Mucosa of descending colon (tissue), 3 donors: Measurements from ENCODE around the gene TMEM38B. TPM values are rescaled to one million over a fixed set of nuclear protein-coding genes. Genes with fewer than 3 reads are reported as not detected.

Source experiments
- ATAC-seq: fragments of 200-7000 bp; cut with Tn5 transposase; one replicate; pipeline ENCODE4 v1.9.1; 2020; ENCODE audit warnings: mild to moderate bottlenecking, moderate library complexity
- DNase-seq, 3 donors: peaks; one replicate each; pipeline ENCODE4 v3.0.0-alpha.2; 2020
- H3K36me3 ChIP-seq: fragments of 200-600 bp; one replicate; pipeline ENCODE4 v1.8.0; 2021; ENCODE audit warnings: low read depth, mild to moderate bottlenecking
- H3K4me1 ChIP-seq: fragments of 200-600 bp; one replicate; pipeline ENCODE4 v1.8.0; 2021; ENCODE audit warnings: low read depth, mild to moderate bottlenecking
- H3K4me3 ChIP-seq: fragments of 200-600 bp; one replicate; pipeline ENCODE4 v1.8.0; 2021; ENCODE audit warnings: mild to moderate bottlenecking
- H3K9me3 ChIP-seq: fragments of 200-600 bp; one replicate; pipeline ENCODE4 v1.8.0; 2021; ENCODE audit warnings: mild to moderate bottlenecking
- intact Hi-C, 2 donors: fragments of 100-400 bp; cut with DNase I in 1 of 2; cut with micrococcal nuclease in 1 of 2; formaldehyde crosslinking; loops; one replicate each; pipeline versions ENCODE4 v1.11.0 to v1.11.1; 2022; cut with DNase I, micrococcal nuclease
- total RNA-seq, 3 donors: library from RNA; stranded (reverse); fragmentation: NEBNext Ultra II Directional in 2 of 3; extraction: Animal tissue kit (Norgen Biotek cat#: 25700) in 2 of 3; gene quantifications; one replicate each; pipeline versions ENCODE4 v1.2.1 to v1.2.4, GENCODE V29; 2021 to 2023
- TF ChIP-seq, protein P1 (sequence below): fragments of 200-600 bp; IDR thresholded peaks from one replicate; pipeline ENCODE4 v1.8.0; 2022; ENCODE audit warnings: antibody characterized with exemption, mild to moderate bottlenecking
- donor health status: DM: no; HTN: no; CAD: no; lungs with moderate emphysema.
- donor health status: DM: no; HTN: no; CAD: no.
- donor health status: DM: no; HTN: yes; CAD: no.

TMEM38B gene
- total RNA-seq, 3 donors from 2014 or later: 19.3 to 36.8 (median 19.3) TPM

DNA sequence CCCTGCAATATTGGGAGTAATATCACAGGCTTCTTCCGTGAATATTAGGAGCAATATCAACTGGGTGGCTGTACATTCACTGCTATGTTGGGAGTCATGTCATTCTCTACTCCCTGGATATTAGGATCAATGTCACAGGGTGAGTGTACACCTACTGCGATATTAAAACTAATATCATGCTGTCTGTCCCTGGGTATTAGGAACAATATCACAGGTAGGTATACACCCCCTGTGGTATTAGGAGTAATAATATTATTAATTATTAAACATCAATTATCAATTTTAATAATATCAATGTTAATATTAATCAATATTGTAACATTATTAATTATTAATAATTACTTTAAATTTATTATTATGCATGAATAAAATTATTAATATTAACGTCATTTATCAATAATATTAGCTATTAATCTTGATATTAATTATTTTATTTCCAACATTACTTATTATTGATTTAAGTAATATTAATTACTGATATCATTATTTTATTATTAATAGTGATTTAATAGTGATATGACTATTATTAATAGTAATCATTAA lies 121.9 kb downstream of the TMEM38B start:
- H3K9me3 ChIP-seq: peaks cover 3% of the 10 kb centered on the region
- H3K4me3 ChIP-seq: no peak overlapping the region
- TF ChIP-seq, protein P1, sequence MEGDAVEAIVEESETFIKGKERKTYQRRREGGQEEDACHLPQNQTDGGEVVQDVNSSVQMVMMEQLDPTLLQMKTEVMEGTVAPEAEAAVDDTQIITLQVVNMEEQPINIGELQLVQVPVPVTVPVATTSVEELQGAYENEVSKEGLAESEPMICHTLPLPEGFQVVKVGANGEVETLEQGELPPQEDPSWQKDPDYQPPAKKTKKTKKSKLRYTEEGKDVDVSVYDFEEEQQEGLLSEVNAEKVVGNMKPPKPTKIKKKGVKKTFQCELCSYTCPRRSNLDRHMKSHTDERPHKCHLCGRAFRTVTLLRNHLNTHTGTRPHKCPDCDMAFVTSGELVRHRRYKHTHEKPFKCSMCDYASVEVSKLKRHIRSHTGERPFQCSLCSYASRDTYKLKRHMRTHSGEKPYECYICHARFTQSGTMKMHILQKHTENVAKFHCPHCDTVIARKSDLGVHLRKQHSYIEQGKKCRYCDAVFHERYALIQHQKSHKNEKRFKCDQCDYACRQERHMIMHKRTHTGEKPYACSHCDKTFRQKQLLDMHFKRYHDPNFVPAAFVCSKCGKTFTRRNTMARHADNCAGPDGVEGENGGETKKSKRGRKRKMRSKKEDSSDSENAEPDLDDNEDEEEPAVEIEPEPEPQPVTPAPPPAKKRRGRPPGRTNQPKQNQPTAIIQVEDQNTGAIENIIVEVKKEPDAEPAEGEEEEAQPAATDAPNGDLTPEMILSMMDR: no peak
- DNase-seq: no peak
- H3K4me1 ChIP-seq: no peaks in the 10 kb centered on the region
- ATAC-seq: no peak
- H3K36me3 ChIP-seq: no peaks in the 10 kb centered on the region
- intact Hi-C loops: no loop called here

- H3K36me3 ChIP-seq: no peaks in the 10 kb centered on the region
- no peaks in the 10 kb centered on the region for H3K9me3 ChIP-seq
- DNase-seq: no peak
- no peaks in the 10 kb centered on the region for H3K4me1 ChIP-seq
- TF ChIP-seq, protein P1: no peak
- H3K4me3 ChIP-seq: no peak overlapping the region
- no peak for ATAC-seq
- intact Hi-C loops: no loop called here
These were observed 122.6 kb downstream of the TMEM38B start for GRCh38 chr9:105816981-105817380.

- ATAC-seq (no peak), DNase-seq (no peak)
- no peaks in the 10 kb centered on the region for H3K9me3 ChIP-seq
- no peaks in the 10 kb centered on the region for H3K36me3 ChIP-seq
- no peaks in the 10 kb centered on the region for H3K4me1 ChIP-seq
- no peak overlapping the region for H3K4me3 ChIP-seq
- intact Hi-C loops: no loop called here
- TF ChIP-seq, protein P1: no peak
These were observed 124.6 kb downstream of the TMEM38B start for GRCh38 chr9:105818903-105819302.

DNA sequence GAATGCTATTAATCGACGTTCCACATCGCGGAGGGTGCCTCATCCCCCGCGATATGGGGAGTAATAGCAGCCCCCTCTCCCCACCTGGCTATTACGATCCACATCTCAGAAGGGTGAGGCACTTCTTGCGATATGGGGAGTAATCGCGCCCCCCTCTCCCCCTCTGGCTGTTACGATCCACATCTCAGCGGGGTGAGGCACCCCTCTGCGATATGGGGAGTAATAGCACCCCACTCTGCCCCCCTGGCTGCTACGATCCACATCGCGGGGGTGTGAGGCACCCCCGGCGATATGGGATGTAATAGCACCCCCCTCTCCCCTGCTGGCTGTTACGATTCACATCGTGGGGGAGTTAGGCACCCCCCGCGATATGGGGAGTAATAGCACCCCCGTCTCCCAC lies 128.5 kb downstream of the TMEM38B start:
- intact Hi-C loops: no loop called here
- ATAC-seq (no peak), DNase-seq (no peak)
- Histone ChIP-seq H3K36me3 (no peaks in the 10 kb centered on the region), H3K9me3 (no peaks in the 10 kb centered on the region), H3K4me3 (no peak overlapping the region), H3K4me1 (no peaks in the 10 kb centered on the region)
- TF ChIP-seq, protein P1: no peak

Other genes starting within 250 kb of the TMEM38B start
- gene FSD1L, start 246.5 kb upstream of the TMEM38B start, total RNA-seq: 1 to 10 TPM; 7.8 to 9.9 (median 9.9) TPM
- 10 to 100 TPM; 11.2 to 16.2 (median 15.1) TPM for gene FKTN, start 136.4 kb upstream of the TMEM38B start, total RNA-seq
- gene TAL2, start 32.1 kb upstream of the TMEM38B start, total RNA-seq: under 1 TPM in 1 of 3 donors, not detected in 2; 0.65 TPM